WTC11 (cell line): Measurements from ENCODE around the gene PIAS3. TPM values are rescaled to one million over a fixed set of nuclear protein-coding genes. Genes with fewer than 3 reads are reported as not detected.

Source experiments
- ATAC-seq: fragments of 200-7000 bp; cut with Tn5 transposase; 2 replicates; pipeline ENCODE4 v1.10.0; 2021; ENCODE audit warnings: mild to moderate bottlenecking, moderate library complexity
- CTCF ChIA-PET: fragments of 300-600 bp; sonication (Branson Sonifier 250); formaldehyde crosslinking; loops from one replicate; lab custom pipeline; 2021; ENCODE audit warnings: antibody characterized with exemption; lab: Charles Lee
- POLR2A ChIA-PET: fragments of 350-600 bp; sonication (Branson Sonifier 250); formaldehyde crosslinking; loops from one replicate; lab custom pipeline; 2021; ENCODE audit warnings: antibody characterized with exemption; lab: Charles Lee
- DNase-seq: peaks from one replicate; pipeline ENCODE4 v3.0.0; 2021; ENCODE audit warnings: low spot score
- H3K27ac Mint-ChIP-seq: 2 replicates; pipeline ENCODE4 v1.8.0; 2021; ENCODE audit warnings: mixed read lengths
- H3K27me3 Mint-ChIP-seq: 2 replicates; pipeline ENCODE4 v1.8.0; 2021; ENCODE audit warnings: low read depth, mild to moderate bottlenecking, moderate library complexity, mixed read lengths
- H3K36me3 Mint-ChIP-seq: 2 replicates; pipeline ENCODE4 v1.8.0; 2021; ENCODE audit warnings: mixed read lengths
- H3K4me1 Mint-ChIP-seq: 2 replicates; pipeline ENCODE4 v1.8.0; 2022; ENCODE audit warnings: mixed read lengths
- H3K4me3 Mint-ChIP-seq: 2 replicates; pipeline ENCODE4 v1.8.0; 2021; ENCODE audit warnings: mild to moderate bottlenecking, moderate library complexity, mixed read lengths
- H3K9me3 Mint-ChIP-seq: 2 replicates; pipeline ENCODE4 v1.8.0; 2021; ENCODE audit warnings: mixed read lengths
- ARID4B ChIP-seq: sonication (generic); formaldehyde crosslinking; IDR thresholded peaks from 2 replicates; pipeline ENCODE4 v1.8.0; 2023; ENCODE audit warnings: missing genetic modification reagents, mild to moderate bottlenecking, borderline replicate concordance
- CDX4 ChIP-seq: fragments of 250-450 bp; sonication (Bioruptor Pico); IDR thresholded peaks from 2 replicates; pipeline ENCODE4 v1.9.0; 2021; ENCODE audit warnings: moderate library complexity, mild to moderate bottlenecking, inconsistent platforms, borderline replicate concordance
- E2F4 ChIP-seq: sonication (generic); formaldehyde crosslinking; IDR thresholded peaks from 2 replicates; pipeline ENCODE4 v1.8.1; 2022; ENCODE audit warnings: low read depth, mild to moderate bottlenecking, moderate library complexity, missing genetic modification reagents, borderline replicate concordance
- E2F5 ChIP-seq: sonication (generic); formaldehyde crosslinking; IDR thresholded peaks from 2 replicates; pipeline ENCODE4 v1.8.1; 2022; ENCODE audit warnings: mild to moderate bottlenecking, moderate library complexity, missing genetic modification reagents
- ELF4 ChIP-seq: sonication (generic); formaldehyde crosslinking; IDR thresholded peaks from 2 replicates; pipeline ENCODE4 v1.8.1; 2022; ENCODE audit warnings: low read depth, mild to moderate bottlenecking, moderate library complexity, missing genetic modification reagents
- ERG ChIP-seq: fragments of 250-450 bp; sonication (Bioruptor Pico); IDR thresholded peaks from 2 replicates; pipeline ENCODE4 v1.8.0; 2021; ENCODE audit warnings: mild to moderate bottlenecking
- FOXJ3 ChIP-seq: sonication (generic); formaldehyde crosslinking; IDR thresholded peaks from 2 replicates; pipeline ENCODE4 v1.9.0; 2021; ENCODE audit warnings: missing genetic modification reagents, mild to moderate bottlenecking, borderline replicate concordance
- HMGA2 ChIP-seq: fragments of 250-450 bp; sonication (Bioruptor Pico); IDR thresholded peaks from 2 replicates; pipeline ENCODE4 v1.4.0; 2021; ENCODE audit warnings: mild to moderate bottlenecking, moderate library complexity
- MXD4 ChIP-seq: fragments of 250-450 bp; sonication (Bioruptor Pico); IDR thresholded peaks from 2 replicates; pipeline ENCODE4 v1.8.0; 2021; ENCODE audit warnings: mild to moderate bottlenecking, moderate library complexity, borderline replicate concordance
- NFE2L1 ChIP-seq: sonication (generic); formaldehyde crosslinking; IDR thresholded peaks from 2 replicates; pipeline ENCODE4 v1.8.1; 2023; ENCODE audit warnings: missing genetic modification reagents
- NR3C1 ChIP-seq: sonication (generic); formaldehyde crosslinking; conservative IDR thresholded peaks from 2 replicates; pipeline ENCODE4 v1.8.1; 2023; ENCODE audit warnings: low read depth, mild to moderate bottlenecking, missing genetic modification reagents
- RELA ChIP-seq: sonication (generic); formaldehyde crosslinking; IDR thresholded peaks from 2 replicates; pipeline ENCODE4 v1.8.1; 2022; ENCODE audit warnings: missing genetic modification reagents, mild to moderate bottlenecking, borderline replicate concordance
- RORB ChIP-seq: fragments of 250-450 bp; sonication (Bioruptor Pico); IDR thresholded peaks from 2 replicates; pipeline ENCODE4 v1.9.0; 2021; ENCODE audit warnings: mild to moderate bottlenecking
- SP1 ChIP-seq: sonication (generic); formaldehyde crosslinking; conservative IDR thresholded peaks from 2 replicates; pipeline ENCODE4 v1.8.1; 2022; ENCODE audit warnings: missing genetic modification reagents
- STAT6 ChIP-seq: sonication (generic); formaldehyde crosslinking; conservative IDR thresholded peaks from 2 replicates; pipeline ENCODE4 v1.8.1; 2023; ENCODE audit warnings: mild to moderate bottlenecking, low read depth, missing genetic modification reagents, moderate library complexity
- TP53 ChIP-seq: sonication (generic); formaldehyde crosslinking; IDR thresholded peaks from 2 replicates; pipeline ENCODE4 v1.8.1; 2023; ENCODE audit warnings: mild to moderate bottlenecking, missing genetic modification reagents
- ZBTB43 ChIP-seq: sonication (generic); formaldehyde crosslinking; IDR thresholded peaks from 2 replicates; pipeline ENCODE4 v1.8.1; 2023; ENCODE audit warnings: mild to moderate bottlenecking, missing genetic modification reagents
- ZNF281 ChIP-seq: sonication (generic); formaldehyde crosslinking; IDR thresholded peaks from 2 replicates; pipeline ENCODE4 v1.8.0; 2023; ENCODE audit warnings: mild to moderate bottlenecking, missing genetic modification reagents
- total RNA-seq: library from RNA; stranded (reverse); gene quantifications from 3 replicates; pipeline ENCODE4 v1.2.3, GENCODE V29; 2021

Gene PIAS3
- total RNA-seq, 1 experiment from 2014 or later = 44.9 TPM

- TF ChIP-seq ARID4B (CRISPR knock-in tag) (no peak), ELF4 (CRISPR knock-in tag) (no peak), SP1 (CRISPR knock-in tag) (no peak), E2F4 (CRISPR knock-in tag) (no peak), NFE2L1 (no peak), NR3C1 (no peak), FOXJ3 (CRISPR knock-in tag) (no peak)
Observed at GRCh38 chr1:145898756-145899155, 39.9 kb upstream of the PIAS3 start (continued).

GRCh38 chr1:145897969-145898368, 39.1 kb upstream of the PIAS3 start:
- ATAC-seq = no peak
- H3K9me3 Mint-ChIP-seq = no peaks in the 10 kb centered on the region
- no peaks in the 10 kb centered on the region for H3K36me3 Mint-ChIP-seq
- ChIA-PET CTCF (no interaction called here), POLR2A (no interaction called here)
- H3K27me3 Mint-ChIP-seq = peaks cover 23% of the 10 kb centered on the region
- H3K27ac Mint-ChIP-seq = no peak overlapping the region
- DNase-seq = no peak
- H3K4me1 Mint-ChIP-seq = peaks cover under 1% of the 10 kb centered on the region; the same call in 1 of the 2 replicates
- H3K4me3 Mint-ChIP-seq = no peak overlapping the region
- TF ChIP-seq RORB = no peak
- TF ChIP-seq ZBTB43 = no peak
- no peak for TF ChIP-seq ZNF281 (CRISPR knock-in tag)
- no peak for TF ChIP-seq E2F5
- no peak for TF ChIP-seq TP53
- TF ChIP-seq MXD4 (CRISPR knock-in tag) = no peak
- TF ChIP-seq ERG (CRISPR knock-in tag) = no peak
- TF ChIP-seq HMGA2 (CRISPR knock-in tag) = no peak
- no peak for TF ChIP-seq CDX4 (CRISPR knock-in tag)
- TF ChIP-seq RELA (CRISPR knock-in tag) = no peak
- no peak for TF ChIP-seq STAT6 (CRISPR knock-in tag)
